OCI-M1 (cell line): ENCODE measurements around the gene GAPDH.
A peak's percentile ranks its signal among the peaks of the same experiment; 100 is the strongest.
"Not testable (repeated sequence)": the region's sequence is repeated elsewhere in the genome, so short reads cannot be mapped to it uniquely, and the experiment has no call there.

Source experiments
- DNase-seq: peaks from one replicate; lab custom pipeline; 2025; lab: John Stamatoyannopoulos, UW

The GAPDH gene

GRCh38 chr12:6533923-6534694 is at the start of gene GAPDH:
Gene GAPDH (plus strand): TSS chr12:6534517. CDS start chr12:6534833, 316 bp downstream.
- DNase-seq: peak; percentile 97

GRCh38 chr12:6488240-6488639 is 46.1 kb upstream of the GAPDH start:
- no peak for DNase-seq

GRCh38 chr12:6489449-6489848 is 44.9 kb upstream of the GAPDH start:
- DNase-seq: no peak

GRCh38 chr12:6490673-6491072 is 43.6 kb upstream of the GAPDH start:
- not testable (repeated sequence) for DNase-seq

- DNase-seq: peak; percentile 98
Measured at GRCh38 chr12:6492838-6493496, 41.4 kb upstream of the GAPDH start, which contains the start of gene MRPL51. Gene MRPL51 (minus strand): TSS chr12:6493262. CDS start chr12:6493136, 126 bp downstream.

GRCh38 chr12:6493497-6494257 is 40.6 kb upstream of the GAPDH start, which contains the start of gene NCAPD2:
Gene NCAPD2 (plus strand): TSS chr12:6494102. CDS start chr12:6495099, 997 bp downstream.
- peak; percentile 98 for DNase-seq

- peak; percentile 79 for DNase-seq
Measured at GRCh38 chr12:6494258-6494743, 40.0 kb upstream of the GAPDH start.

- DNase-seq: no peak
Measured at GRCh38 chr12:6494968-6495367, 39.3 kb upstream of the GAPDH start.

GRCh38 chr12:6497291-6497690 is 37.0 kb upstream of the GAPDH start:
- not testable (repeated sequence) for DNase-seq

- DNase-seq: no peak
Measured at GRCh38 chr12:6500466-6500865, 33.9 kb upstream of the GAPDH start.

- DNase-seq: no peak
Measured at GRCh38 chr12:6507102-6507998, 27.0 kb upstream of the GAPDH start.

GRCh38 chr12:6508087-6508486 is 26.2 kb upstream of the GAPDH start:
- no peak for DNase-seq

- no peak for DNase-seq
Measured at GRCh38 chr12:6520186-6520585, 14.1 kb upstream of the GAPDH start.

GRCh38 chr12:6522193-6522592 is 12.1 kb upstream of the GAPDH start:
- DNase-seq: no peak

- DNase-seq: no peak
Measured at GRCh38 chr12:6523708-6524107, 10.6 kb upstream of the GAPDH start.

GRCh38 chr12:6524648-6525047 is 9.7 kb upstream of the GAPDH start:
- no peak for DNase-seq

- no peak for DNase-seq
Measured at GRCh38 chr12:6526201-6526600, 8.1 kb upstream of the GAPDH start.

GRCh38 chr12:6526766-6527525 is 7.4 kb upstream of the GAPDH start:
- DNase-seq: no peak

- DNase-seq: no peak
Measured at GRCh38 chr12:6527711-6528110, 6.6 kb upstream of the GAPDH start.

GRCh38 chr12:6528539-6529235 is 5.6 kb upstream of the GAPDH start:
- DNase-seq: no peak
